HUES6 (cell line): ENCODE results near the gene GNPTG.
"Not testable (repeated sequence)": the region's sequence is repeated elsewhere in the genome, so short reads cannot be mapped to it uniquely, and the experiment has no call there.

ENCODE experiments used
- H3K27ac ChIP-seq: 2 replicates; pipeline ENCODE4 v1.7.0; 2013; ENCODE audit warnings: low read depth, mild to moderate bottlenecking, low read length, inconsistent platforms
- H3K27me3 ChIP-seq: 2 replicates; pipeline ENCODE4 v1.6.1; 2013; ENCODE audit warnings: low read length; ENCODE audit not compliant: control insufficient read depth, insufficient read depth
- H3K36me3 ChIP-seq: 2 replicates; pipeline ENCODE4 v1.6.1; 2013; ENCODE audit warnings: low read length; ENCODE audit not compliant: control insufficient read depth, insufficient read depth
- H3K4me1 ChIP-seq: 2 replicates; pipeline ENCODE4 v1.6.1; 2013; ENCODE audit warnings: low read length; ENCODE audit not compliant: control insufficient read depth, insufficient read depth
- H3K4me3 ChIP-seq: 2 replicates; pipeline ENCODE4 v1.5.1; 2013; ENCODE audit warnings: low read depth, low read length
- H3K9ac ChIP-seq: one replicate; pipeline ENCODE4 v1.6.1; 2013; ENCODE audit warnings: mild to moderate bottlenecking, low read length
- H3K9me3 ChIP-seq: 2 replicates; pipeline ENCODE4 v1.6.1; 2013; ENCODE audit warnings: low read depth, low read length; ENCODE audit not compliant: control insufficient read depth, insufficient read depth

GNPTG gene

GRCh38 chr16:1328961-1329360 is 22.8 kb upstream of the GNPTG start:
- not testable (repeated sequence) for H3K4me3 ChIP-seq, H3K9ac ChIP-seq, H3K9me3 ChIP-seq, H3K27ac ChIP-seq
- H3K4me1 ChIP-seq: peaks cover 11% of the 10 kb centered on the region; the same call in 1 of the 2 replicates
- peaks cover 17% of the 10 kb centered on the region for H3K36me3 ChIP-seq
- H3K27me3 ChIP-seq: peaks cover 27% of the 10 kb centered on the region

GRCh38 chr16:1330260-1330914 is 21.3 kb upstream of the GNPTG start:
- Histone ChIP-seq H3K36me3 (peaks cover 3% of the 10 kb centered on the region), H3K9ac (no peak overlapping the region), H3K27ac (no peak overlapping the region), H3K4me1 (peaks cover 15% of the 10 kb centered on the region; the same call in 1 of the 2 replicates), H3K27me3 (peaks cover 41% of the 10 kb centered on the region), H3K9me3 (peaks cover 7% of the 10 kb centered on the region), H3K4me3 (no peak overlapping the region)

- H3K4me1 ChIP-seq: peaks cover 15% of the 10 kb centered on the region; the same call in 1 of the 2 replicates
- peaks cover 49% of the 10 kb centered on the region for H3K27me3 ChIP-seq
- H3K9me3 ChIP-seq: peaks cover 7% of the 10 kb centered on the region
- peak overlapping the region; percentile 27; the same call in 1 of the 2 replicates for H3K27ac ChIP-seq
- H3K4me3 ChIP-seq: peak overlapping the region; percentile 60
- H3K36me3 ChIP-seq: no peaks in the 10 kb centered on the region
- peak overlapping the region; percentile 42 for H3K9ac ChIP-seq
Observed at GRCh38 chr16:1330931-1331711, 20.6 kb upstream of the GNPTG start.

- Histone ChIP-seq H3K9me3 (peaks cover 7% of the 10 kb centered on the region), H3K4me3 (peak overlapping the region; percentile 60), H3K36me3 (no peaks in the 10 kb centered on the region), H3K4me1 (peaks cover 15% of the 10 kb centered on the region; the same call in 1 of the 2 replicates), H3K27me3 (peaks cover 57% of the 10 kb centered on the region), H3K9ac (peak overlapping the region; percentile 42), H3K27ac (peak overlapping the region; percentile 27; the same call in 1 of the 2 replicates)
Observed at GRCh38 chr16:1331712-1332617, 19.8 kb upstream of the GNPTG start.

GRCh38 chr16:1332618-1333148 is 19.0 kb upstream of the GNPTG start:
- peaks cover 64% of the 10 kb centered on the region for H3K27me3 ChIP-seq
- peaks cover 7% of the 10 kb centered on the region for H3K9me3 ChIP-seq
- H3K4me1 ChIP-seq: peaks cover 15% of the 10 kb centered on the region; the same call in 1 of the 2 replicates
- H3K27ac ChIP-seq: no peak overlapping the region
- no peaks in the 10 kb centered on the region for H3K36me3 ChIP-seq
- no peak overlapping the region for H3K9ac ChIP-seq
- peak overlapping the region; percentile 60 for H3K4me3 ChIP-seq

- no peak within 1 kb of the TSS for H3K27ac ChIP-seq
- H3K4me3 ChIP-seq: peak within 1 kb of the TSS; percentile 60
- H3K9ac ChIP-seq: no peak within 1 kb of the TSS
- H3K4me1 ChIP-seq: peaks cover 15% of the 10 kb centered on the region; the same call in 1 of the 2 replicates
- H3K27me3 ChIP-seq: peaks cover 69% of the 10 kb centered on the region
- peaks cover 7% of the 10 kb centered on the region for H3K9me3 ChIP-seq
- H3K36me3 ChIP-seq: no peaks in the 10 kb centered on the region
Observed at GRCh38 chr16:1333149-1333812, 18.4 kb upstream of the GNPTG start, which contains the start of gene BAIAP3. BAIAP3 (plus strand) TSS chr16:1333645; CDS start chr16:1338550, 4,905 bp downstream.

- H3K4me1 ChIP-seq: peaks cover 15% of the 10 kb centered on the region; the same call in 1 of the 2 replicates
- no peak overlapping the region for H3K9ac ChIP-seq
- peaks cover 77% of the 10 kb centered on the region for H3K27me3 ChIP-seq
- no peaks in the 10 kb centered on the region for H3K36me3 ChIP-seq
- peaks cover 7% of the 10 kb centered on the region for H3K9me3 ChIP-seq
- H3K4me3 ChIP-seq: peak overlapping the region; percentile 51
- H3K27ac ChIP-seq: no peak overlapping the region
Observed at GRCh38 chr16:1333854-1334700, 17.7 kb upstream of the GNPTG start.

- no peak overlapping the region for H3K9ac ChIP-seq
- no peak overlapping the region for H3K27ac ChIP-seq
- H3K9me3 ChIP-seq: peaks cover 7% of the 10 kb centered on the region
- H3K4me1 ChIP-seq: peaks cover 15% of the 10 kb centered on the region; the same call in 1 of the 2 replicates
- H3K36me3 ChIP-seq: no peaks in the 10 kb centered on the region
- H3K4me3 ChIP-seq: peak overlapping the region; percentile 51
- H3K27me3 ChIP-seq: peaks cover 83% of the 10 kb centered on the region
Observed at GRCh38 chr16:1334739-1335138, 17.0 kb upstream of the GNPTG start.

- Histone ChIP-seq H3K4me1 (peaks cover 15% of the 10 kb centered on the region; the same call in 1 of the 2 replicates), H3K36me3 (no peaks in the 10 kb centered on the region), H3K27ac (no peak overlapping the region), H3K9ac (no peak overlapping the region), H3K9me3 (peaks cover 1% of the 10 kb centered on the region), H3K27me3 (peaks cover 90% of the 10 kb centered on the region), H3K4me3 (no peak overlapping the region)
Observed at GRCh38 chr16:1335211-1335971, 16.3 kb upstream of the GNPTG start.
